Measurements from ENCODE around the gene CNBD2.

The CNBD2 gene

DNA sequence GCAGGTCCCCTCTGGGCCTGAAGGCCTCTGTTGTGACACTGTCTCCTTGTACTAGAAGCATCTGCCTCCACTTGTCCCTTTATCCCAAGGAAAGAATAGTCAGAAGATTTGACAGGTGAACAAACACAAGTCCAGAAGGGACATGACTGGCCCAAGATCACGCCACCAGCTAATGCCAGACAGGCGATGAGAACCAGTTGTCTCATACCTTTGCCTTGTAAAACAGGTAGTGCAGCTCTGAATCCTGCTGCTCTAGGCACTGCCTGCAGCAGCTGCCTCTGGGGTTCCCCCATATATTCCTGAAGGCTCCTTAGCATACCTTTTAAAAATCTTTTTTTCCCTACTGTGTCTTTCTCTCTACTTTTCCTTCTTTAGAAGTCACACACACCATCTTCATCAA is 39.1 kb upstream of the CNBD2 start:
- H3K4me1 ChIP-seq (ENCODE audit: control insufficient read depth, insufficient read depth, low read length): no peaks in the 10 kb centered on the region
- H3K9me3 ChIP-seq (ENCODE audit: control insufficient read depth, insufficient read depth, low read depth, low read length): no peaks in the 10 kb centered on the region
- TF ChIP-seq ZNF433 (tag by site-specific recombination; IDR thresholded peaks at IDR 0.05; ENCODE audit: low read depth): no peak
- no peak for TF ChIP-seq ZNF785 (tag by site-specific recombination; IDR thresholded peaks at IDR 0.05)
- TF ChIP-seq ZNF473 (tag by site-specific recombination; IDR thresholded peaks at IDR 0.05): no peak
- TF ChIP-seq, protein P1, sequence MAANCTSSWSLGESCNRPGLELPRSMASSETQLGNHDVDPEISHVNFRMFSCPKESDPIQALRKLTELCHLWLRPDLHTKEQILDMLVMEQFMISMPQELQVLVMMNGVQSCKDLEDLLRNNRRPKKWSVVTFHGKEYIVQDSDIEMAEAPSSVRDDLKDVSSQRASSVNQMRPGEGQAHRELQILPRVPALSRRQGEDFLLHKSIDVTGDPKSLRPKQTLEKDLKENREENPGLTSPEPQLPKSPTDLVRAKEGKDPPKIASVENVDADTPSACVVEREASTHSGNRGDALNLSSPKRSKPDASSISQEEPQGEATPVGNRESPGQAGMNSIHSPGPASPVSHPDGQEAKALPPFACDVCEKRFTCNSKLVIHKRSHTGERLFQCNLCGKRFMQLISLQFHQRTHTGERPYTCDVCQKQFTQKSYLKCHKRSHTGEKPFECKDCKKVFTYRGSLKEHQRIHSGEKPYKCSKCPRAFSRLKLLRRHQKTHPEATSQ (tag by site-specific recombination; IDR thresholded peaks at IDR 0.05): no peak
- POLR2A ChIA-PET: no interaction called here
- H3K36me3 ChIP-seq (ENCODE audit: control insufficient read depth in 2 of 2, insufficient read depth in 1 of 2, low read length in 2 of 2): peaks cover 3 to 57% of the 10 kb centered on the region in 2 experiments; a peak in 2 of 3 replicates
- no peak overlapping the region for H3K4me3 ChIP-seq (ENCODE audit: low read depth, low read length)
- H3K27ac ChIP-seq (ENCODE audit: extremely low read depth, low read depth, low read length): no peak overlapping the region
- CTCF ChIA-PET: no interaction called here

DNA sequence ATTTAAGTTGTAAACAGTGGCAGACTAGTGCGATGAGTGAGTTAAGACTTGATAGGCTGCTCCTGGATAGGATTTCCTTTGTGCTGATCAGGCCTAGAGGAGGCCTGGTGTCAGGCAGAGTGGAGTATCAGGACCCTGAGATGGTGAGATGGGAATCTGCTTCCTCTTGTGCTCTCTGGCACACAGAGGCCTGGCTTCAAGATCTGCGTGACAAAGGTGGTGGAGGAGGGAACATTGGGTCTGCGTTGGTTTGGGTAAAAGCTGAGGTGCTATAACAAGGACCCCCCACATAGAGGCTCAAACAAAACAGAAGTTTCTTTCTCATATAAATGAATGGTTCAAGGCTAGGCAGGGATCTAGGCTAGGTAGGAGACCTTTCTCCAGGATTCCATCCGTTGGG is 34.3 kb upstream of the CNBD2 start:
- POLR2A ChIA-PET: no interaction called here
- peaks cover 0 to 46% of the 10 kb centered on the region in 2 experiments; a peak in 2 of 3 replicates for H3K36me3 ChIP-seq (ENCODE audit: control insufficient read depth in 2 of 2, insufficient read depth in 1 of 2, low read length in 2 of 2)
- TF ChIP-seq ZNF133 (tag by site-specific recombination; IDR thresholded peaks at IDR 0.05) (no peak), ZNF529 (tag by site-specific recombination; IDR thresholded peaks at IDR 0.05; ENCODE audit: insufficient replicate concordance) (no peak), ZNF785 (tag by site-specific recombination; IDR thresholded peaks at IDR 0.05) (no peak), GLI4 (tag by site-specific recombination; IDR thresholded peaks at IDR 0.05) (no peak), ZBTB11 (tag by site-specific recombination; conservative IDR thresholded peaks at IDR 0.05; ENCODE audit: low read depth) (no peak), ZNF148 (tag by site-specific recombination; IDR thresholded peaks at IDR 0.05; ENCODE audit: borderline replicate concordance) (no peak), ZNF544 (tag by site-specific recombination; IDR thresholded peaks at IDR 0.05) (no peak), ZNF214 (tag by site-specific recombination; IDR thresholded peaks at IDR 0.05; ENCODE audit: borderline replicate concordance) (no peak), YY1 (tag by site-specific recombination; IDR thresholded peaks at IDR 0.05) (no peak), SP3 (tag by site-specific recombination; IDR thresholded peaks at IDR 0.05) (no peak), SALL2 (tag by site-specific recombination; IDR thresholded peaks at IDR 0.05; ENCODE audit: borderline replicate concordance) (no peak), ZNF610 (tag by site-specific recombination; IDR thresholded peaks at IDR 0.05; ENCODE audit: borderline replicate concordance) (no peak), ZNF621 (tag by site-specific recombination; IDR thresholded peaks at IDR 0.05) (no peak), ZBTB44 (tag by site-specific recombination; IDR thresholded peaks at IDR 0.05) (no peak), ZNF626 (tag by site-specific recombination; IDR thresholded peaks at IDR 0.05) (no peak), ZNF664 (tag by site-specific recombination; IDR thresholded peaks at IDR 0.05) (no peak), ZNF138 (tag by site-specific recombination; IDR thresholded peaks at IDR 0.05; ENCODE audit: borderline replicate concordance) (no peak)
- TF ChIP-seq, protein P2, sequence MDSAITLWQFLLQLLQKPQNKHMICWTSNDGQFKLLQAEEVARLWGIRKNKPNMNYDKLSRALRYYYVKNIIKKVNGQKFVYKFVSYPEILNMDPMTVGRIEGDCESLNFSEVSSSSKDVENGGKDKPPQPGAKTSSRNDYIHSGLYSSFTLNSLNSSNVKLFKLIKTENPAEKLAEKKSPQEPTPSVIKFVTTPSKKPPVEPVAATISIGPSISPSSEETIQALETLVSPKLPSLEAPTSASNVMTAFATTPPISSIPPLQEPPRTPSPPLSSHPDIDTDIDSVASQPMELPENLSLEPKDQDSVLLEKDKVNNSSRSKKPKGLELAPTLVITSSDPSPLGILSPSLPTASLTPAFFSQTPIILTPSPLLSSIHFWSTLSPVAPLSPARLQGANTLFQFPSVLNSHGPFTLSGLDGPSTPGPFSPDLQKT (IDR thresholded peaks at IDR 0.05; ENCODE audit: borderline replicate concordance, low read depth, low read length): no peak
- CTCF ChIA-PET: interaction anchor here (1.0 kb wide), 1 partner anchor 20 kb away, joined by 3 read pairs; the partner anchor contains the start of gene SCAND1
- H3K4me1 ChIP-seq (ENCODE audit: control insufficient read depth, insufficient read depth, low read length): no peaks in the 10 kb centered on the region
- no peaks in the 10 kb centered on the region for H3K9me3 ChIP-seq (ENCODE audit: control insufficient read depth, insufficient read depth, low read depth, low read length)
- no peak overlapping the region for H3K4me3 ChIP-seq (ENCODE audit: low read depth, low read length)
- no peak overlapping the region for H3K27ac ChIP-seq (ENCODE audit: extremely low read depth, low read depth, low read length)
